Placental pericyte (primary cell): ENCODE results near the gene ZNF284. TPM values are rescaled to one million over a fixed set of nuclear protein-coding genes. Genes with fewer than 3 reads are reported as not detected.

Experiments
- small RNA-seq: library from RNA; depleted of rRNA; stranded (forward); fragments of <200 nt; gene quantifications from one replicate; pipeline ENCODE3, GENCODE V24; 2012; ENCODE audit warnings: low replicate concordance
- total RNA-seq: library from RNA; depleted of rRNA; stranded (reverse); fragments of >200 nt; gene quantifications from 2 replicates; pipeline ENCODE4 v1.2.3, GENCODE V29; 2012

Gene ZNF284
- total RNA-seq, result 1.5 and 3.1 TPM in 2 replicates

GRCh38 chr19:44071824-44072542 lies at the start of gene ZNF284:
Gene ZNF284 (plus strand): TSS chr19:44072159. CDS start chr19:44076390, 4,231 bp downstream.

DNA sequence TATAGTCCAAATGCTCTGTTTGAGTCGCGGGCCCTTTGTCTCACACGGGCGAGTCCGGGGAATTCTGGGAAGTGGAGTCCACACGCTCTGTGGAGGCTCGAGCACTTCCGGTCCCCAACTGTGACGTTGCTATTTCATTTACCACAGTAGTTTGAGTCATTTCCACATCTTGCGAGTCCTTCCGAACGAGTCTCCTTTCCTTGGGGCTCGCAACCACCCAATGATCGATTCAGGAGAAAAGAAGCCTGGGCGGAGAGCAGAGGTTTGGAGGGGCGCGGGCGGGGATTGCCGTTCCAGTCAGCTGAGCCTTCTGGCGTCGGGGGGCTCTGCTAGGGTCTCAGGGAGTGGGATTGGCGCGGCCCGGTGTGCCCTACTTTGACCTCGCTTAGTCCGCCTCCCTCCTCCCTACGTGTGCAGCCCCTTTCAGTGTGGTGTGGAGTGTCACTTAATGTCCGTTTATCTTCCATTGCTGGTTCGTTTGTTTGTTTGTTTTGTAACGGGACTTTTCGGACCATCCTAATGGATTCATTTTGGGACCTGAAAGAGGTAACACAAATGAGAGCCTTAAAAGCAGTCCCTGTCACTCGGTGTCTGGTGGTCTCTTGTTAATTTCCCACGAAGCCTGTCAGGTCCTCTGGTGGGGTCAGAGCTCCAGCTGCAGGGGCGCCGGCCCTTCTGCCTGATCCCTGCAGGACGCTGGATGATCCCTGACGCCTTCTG lies 46.6 kb upstream of the ZNF284 start, which contains the start of gene ZNF222:
Gene ZNF222 (plus strand): TSS at position 163 of the 720 bp plus-strand sequence. CDS start 58 bp downstream, at position 221.

GRCh38 chr19:44051650-44052402 lies 20.1 kb upstream of the ZNF284 start, which contains the start of gene ZNF223:
Gene ZNF223 (plus strand): TSS chr19:44052036. CDS start chr19:44055177, 3,141 bp downstream.

GRCh38 chr19:44093931-44094765 lies 22.2 kb downstream of the ZNF284 start, which contains the start of gene ZNF224:
Gene ZNF224 (plus strand): TSS chr19:44094361. CDS start chr19:44097874, 3,513 bp downstream.

GRCh38 chr19:44113138-44113783 lies 41.3 kb downstream of the ZNF284 start, which contains the start of gene ZNF225:
Gene ZNF225 (plus strand): TSS chr19:44113399. CDS start chr19:44115828, 2,429 bp downstream.

Small RNA genes lying within 50 kb of the gene (small RNA-seq; reads per million reads assigned to genes)
- gene RNU6-902P, result not detected

Other genes starting within 250 kb of the ZNF284 start
- 6.6 and 12.5 TPM in 2 replicates for gene ZNF283, start 244.8 kb upstream of the ZNF284 start, total RNA-seq
- 0.66 and 0.72 TPM in 2 replicates for gene ZNF404, start 188.2 kb upstream of the ZNF284 start, total RNA-seq
- 12.5 and 16.5 TPM in 2 replicates for gene ZNF45, start 136.9 kb upstream of the ZNF284 start, total RNA-seq
- gene ZNF221, start 120.9 kb upstream of the ZNF284 start, total RNA-seq, result 5.3 and 7.9 TPM in 2 replicates
- 5.5 and 6.9 TPM in 2 replicates for gene ZNF155, start 88.0 kb upstream of the ZNF284 start, total RNA-seq
- gene ZNF230, start 69.2 kb upstream of the ZNF284 start, total RNA-seq, result 3.5 and 3.9 TPM in 2 replicates
- gene ZNF222, start 46.8 kb upstream of the ZNF284 start, total RNA-seq, result 5.2 and 8.1 TPM in 2 replicates
- 4.2 and 6.8 TPM in 2 replicates for gene ZNF223, start 20.1 kb upstream of the ZNF284 start, total RNA-seq
- gene ZNF224, start 22.2 kb downstream of the ZNF284 start, total RNA-seq, result 15.5 and 22.6 TPM in 2 replicates
- gene ZNF225, start 41.2 kb downstream of the ZNF284 start, total RNA-seq, result 4.0 and 4.6 TPM in 2 replicates
- gene ZNF234, start 69.4 kb downstream of the ZNF284 start, total RNA-seq, result 4.6 and 10.2 TPM in 2 replicates
- gene ZNF226, start 92.9 kb downstream of the ZNF284 start, total RNA-seq, result 13.8 and 14.7 TPM in 2 replicates
- gene ZNF227, start 140.4 kb downstream of the ZNF284 start, total RNA-seq, result 14.0 and 17.5 TPM in 2 replicates
- 0.43 and 1.1 TPM in 2 replicates for gene ZNF233, start 187.7 kb downstream of the ZNF284 start, total RNA-seq
- gene ZNF235, start 232.9 kb downstream of the ZNF284 start, total RNA-seq, result 2.2 and 3.6 TPM in 2 replicates